HG03196 (cell line): Measurements from ENCODE around the gene TMEM134.

Source experiments
- ATAC-seq: cut with Tn5 transposase; IDR thresholded peaks from one replicate; pipeline ENCODE4 v1.9.1; 2021; ENCODE audit not compliant: unreplicated experiment

TMEM134 gene

DNA sequence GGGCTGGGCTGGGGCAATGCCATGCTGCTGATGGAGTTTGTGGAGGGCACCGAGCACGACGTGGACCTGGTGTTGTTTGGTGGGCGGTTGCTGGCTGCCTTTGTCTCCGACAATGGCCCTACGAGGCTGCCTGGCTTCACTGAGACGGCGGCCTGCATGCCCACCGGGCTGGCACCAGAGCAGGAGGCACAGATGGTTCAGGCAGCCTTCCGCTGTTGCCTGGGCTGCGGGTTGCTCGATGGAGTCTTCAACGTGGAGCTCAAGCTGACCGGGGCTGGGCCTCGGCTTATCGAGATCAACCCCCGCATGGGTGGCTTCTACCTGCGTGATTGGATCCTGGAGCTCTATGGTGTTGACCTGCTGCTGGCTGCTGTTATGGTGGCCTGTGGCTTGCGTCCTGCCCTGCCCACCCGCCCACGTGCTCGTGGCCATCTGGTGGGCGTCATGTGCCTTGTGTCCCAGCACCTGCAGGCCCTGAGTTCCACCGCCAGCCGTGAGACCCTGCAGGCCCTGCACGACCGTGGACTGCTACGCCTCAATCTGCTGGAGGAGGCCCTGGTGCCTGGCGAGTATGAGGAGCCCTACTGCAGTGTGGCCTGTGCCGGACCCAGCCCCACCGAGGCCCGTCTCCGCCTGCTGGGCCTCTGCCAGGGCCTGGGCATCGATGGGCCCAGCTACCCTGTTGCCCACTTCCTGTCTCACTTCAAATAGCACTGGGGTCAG lies 45.0 kb downstream of the TMEM134 start:
- no peak for ATAC-seq

DNA sequence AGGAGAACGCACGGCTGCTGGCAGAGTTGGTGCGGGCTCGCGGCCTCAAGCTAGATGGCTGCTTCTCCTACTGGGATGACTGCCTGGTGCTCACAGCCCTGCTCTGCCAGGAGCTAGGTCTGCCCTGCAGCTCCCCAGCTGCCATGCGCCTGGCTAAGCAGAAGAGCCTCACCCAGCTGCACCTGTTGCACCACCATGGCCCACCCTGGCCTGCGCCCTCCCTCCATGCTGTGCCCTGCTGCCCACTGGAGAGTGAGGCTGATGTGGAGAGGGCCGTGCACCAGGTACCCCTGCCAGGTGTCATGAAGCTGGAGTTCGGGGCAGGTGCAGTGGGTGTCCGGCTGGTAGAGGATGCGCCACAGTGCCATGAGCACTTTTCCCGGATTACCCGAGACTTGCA lies 45.6 kb downstream of the TMEM134 start:
- ATAC-seq: no peak

DNA sequence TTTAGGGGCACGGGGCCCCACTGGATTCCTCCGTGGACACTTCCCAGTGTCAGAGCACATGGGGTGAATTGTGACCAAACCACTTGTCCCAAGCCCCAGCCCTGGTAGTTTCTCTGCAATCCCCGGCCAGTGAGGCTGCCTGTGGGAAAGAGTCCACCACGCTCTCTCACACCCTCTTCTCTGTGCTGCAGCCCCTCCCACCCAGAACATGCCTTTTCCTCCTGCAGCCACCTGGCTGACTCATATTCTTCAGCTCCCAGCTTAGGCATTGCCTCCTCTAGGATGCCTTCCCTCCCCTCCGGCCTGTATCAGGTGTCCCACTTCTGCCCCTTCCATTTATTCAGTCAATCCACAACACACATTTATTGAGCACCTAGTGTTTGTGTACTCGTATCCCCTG lies 46.2 kb downstream of the TMEM134 start:
- no peak for ATAC-seq

DNA sequence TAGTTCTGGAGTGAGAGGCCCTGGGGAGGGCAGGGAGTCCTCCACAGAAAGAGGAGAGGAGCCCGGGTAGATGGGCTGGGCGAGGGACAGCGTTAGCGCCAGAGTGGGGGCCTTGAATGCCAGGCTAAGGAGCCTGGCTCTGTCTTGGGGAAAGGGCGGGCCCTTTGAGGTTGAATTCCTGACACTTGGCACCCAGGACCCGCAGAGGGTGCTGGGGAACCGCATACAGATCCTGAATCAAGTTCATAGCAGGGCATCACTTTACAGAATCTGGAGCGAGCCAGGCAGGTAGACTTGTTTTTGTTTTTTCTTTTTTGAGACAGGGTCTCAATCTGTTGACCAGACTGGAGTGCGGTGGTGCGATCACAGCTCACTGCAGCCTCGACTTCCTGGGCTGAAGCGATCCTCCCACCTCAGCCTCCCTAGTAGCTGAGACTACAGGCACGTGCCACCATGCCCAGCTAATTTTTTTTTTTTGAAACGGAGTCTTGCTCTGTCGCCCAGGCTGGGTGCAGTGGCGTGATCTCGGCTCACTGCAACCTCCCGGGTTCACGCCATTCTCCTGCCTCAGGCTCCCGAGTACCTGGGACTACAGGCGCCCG lies 47.5 kb downstream of the TMEM134 start:
- no peak for ATAC-seq

DNA sequence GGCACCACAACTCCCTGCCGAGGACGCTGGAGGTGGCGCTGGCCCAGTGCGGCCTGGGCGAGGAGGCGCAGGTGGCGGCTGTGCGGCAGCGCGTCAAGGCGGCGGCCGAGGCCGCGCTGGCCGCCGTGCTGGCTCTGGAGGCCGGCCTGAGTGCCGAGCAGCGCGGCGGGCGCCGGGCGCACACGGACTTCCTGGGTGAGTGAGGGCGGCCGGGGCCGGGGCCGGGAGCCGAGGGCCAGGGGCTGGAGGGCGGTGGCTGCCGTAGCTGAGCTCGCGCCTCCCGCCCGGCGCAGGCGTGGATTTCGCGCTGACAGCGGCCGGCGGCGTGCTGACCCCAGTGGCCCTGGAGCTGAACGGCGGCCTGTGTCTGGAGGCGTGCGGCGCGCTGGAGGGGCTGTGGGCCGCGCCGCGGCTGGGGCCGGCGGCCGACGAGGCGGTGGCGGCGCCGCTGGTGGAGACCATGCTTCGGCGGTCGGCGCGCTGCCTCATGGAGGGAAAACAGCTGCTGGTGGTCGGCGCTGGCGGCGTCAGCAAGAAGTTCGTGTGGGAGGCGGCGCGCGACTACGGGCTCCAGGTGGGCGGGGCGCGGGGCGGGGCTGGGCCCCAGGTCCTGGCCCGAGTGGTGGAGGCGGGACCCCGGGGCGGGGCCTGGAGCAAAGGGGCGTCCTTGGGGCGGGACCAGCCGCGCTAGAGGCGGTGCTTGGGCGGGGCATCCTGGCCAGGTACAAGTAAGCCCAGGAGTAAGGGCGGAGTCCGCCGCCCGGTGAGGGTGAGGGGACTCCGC lies 48.2 kb downstream of the TMEM134 start:
- ATAC-seq: peak; percentile 86

DNA sequence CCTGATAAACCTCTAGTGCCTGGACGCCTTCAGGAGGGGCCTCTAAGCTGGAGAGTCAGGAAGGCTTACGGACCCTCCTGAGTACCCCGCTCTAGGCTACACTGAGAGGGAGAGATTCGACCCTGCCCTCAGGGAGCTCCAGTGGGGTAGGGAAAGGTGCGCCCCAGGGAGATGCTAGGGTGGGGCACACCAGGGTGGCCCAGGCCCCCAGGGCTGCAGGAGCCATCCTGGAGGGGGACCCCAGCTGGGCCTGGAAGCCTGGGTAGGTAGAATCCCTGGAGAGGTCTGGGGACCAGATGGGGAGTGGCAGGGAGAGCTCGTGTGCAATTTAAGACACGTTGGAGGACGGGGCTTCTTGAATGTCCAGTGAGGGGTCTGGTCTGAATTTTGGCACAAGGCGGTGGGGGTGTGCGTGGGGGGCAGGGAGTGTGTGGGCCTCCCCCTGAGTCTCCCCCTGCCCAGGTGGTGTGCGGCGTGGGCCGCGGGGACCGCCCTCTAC lies 48.9 kb downstream of the TMEM134 start:
- ATAC-seq: no peak

DNA sequence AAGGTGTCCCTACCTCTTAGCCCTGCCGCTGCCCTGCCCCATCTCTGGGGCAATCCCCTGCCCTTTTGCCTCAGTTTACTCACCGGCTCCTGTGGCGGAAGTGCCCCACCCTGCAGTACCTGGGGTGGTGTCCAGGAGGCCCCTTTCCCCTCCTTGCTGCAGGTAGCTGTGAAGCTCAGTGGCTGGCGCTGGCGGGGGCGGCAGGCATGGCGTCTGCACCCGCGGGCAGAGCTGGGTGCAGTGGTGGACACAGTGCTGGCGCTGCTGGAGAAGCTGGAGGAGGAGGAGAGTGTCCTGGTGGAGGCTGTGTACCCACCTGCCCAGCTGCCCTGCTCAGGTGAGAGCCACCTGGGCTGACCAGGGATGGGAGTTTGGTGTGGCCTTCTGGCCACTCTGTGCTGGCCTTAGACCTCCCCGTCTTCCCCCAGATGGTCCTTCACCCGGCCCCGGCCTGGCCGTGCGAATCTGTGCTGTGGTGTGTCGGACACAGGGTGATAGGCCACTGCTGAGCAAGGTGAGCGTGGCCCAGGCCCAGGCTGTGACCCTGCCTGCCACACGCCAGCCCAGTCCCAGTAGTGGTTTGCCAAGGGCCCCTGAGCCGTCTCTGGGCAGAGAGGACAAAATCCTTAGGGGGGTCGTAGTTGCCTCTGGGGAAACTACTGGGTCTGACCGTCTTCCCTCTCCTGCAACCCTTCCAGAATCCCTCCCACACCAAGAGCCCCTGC lies 49.6 kb downstream of the TMEM134 start:
- ATAC-seq: no peak

DNA sequence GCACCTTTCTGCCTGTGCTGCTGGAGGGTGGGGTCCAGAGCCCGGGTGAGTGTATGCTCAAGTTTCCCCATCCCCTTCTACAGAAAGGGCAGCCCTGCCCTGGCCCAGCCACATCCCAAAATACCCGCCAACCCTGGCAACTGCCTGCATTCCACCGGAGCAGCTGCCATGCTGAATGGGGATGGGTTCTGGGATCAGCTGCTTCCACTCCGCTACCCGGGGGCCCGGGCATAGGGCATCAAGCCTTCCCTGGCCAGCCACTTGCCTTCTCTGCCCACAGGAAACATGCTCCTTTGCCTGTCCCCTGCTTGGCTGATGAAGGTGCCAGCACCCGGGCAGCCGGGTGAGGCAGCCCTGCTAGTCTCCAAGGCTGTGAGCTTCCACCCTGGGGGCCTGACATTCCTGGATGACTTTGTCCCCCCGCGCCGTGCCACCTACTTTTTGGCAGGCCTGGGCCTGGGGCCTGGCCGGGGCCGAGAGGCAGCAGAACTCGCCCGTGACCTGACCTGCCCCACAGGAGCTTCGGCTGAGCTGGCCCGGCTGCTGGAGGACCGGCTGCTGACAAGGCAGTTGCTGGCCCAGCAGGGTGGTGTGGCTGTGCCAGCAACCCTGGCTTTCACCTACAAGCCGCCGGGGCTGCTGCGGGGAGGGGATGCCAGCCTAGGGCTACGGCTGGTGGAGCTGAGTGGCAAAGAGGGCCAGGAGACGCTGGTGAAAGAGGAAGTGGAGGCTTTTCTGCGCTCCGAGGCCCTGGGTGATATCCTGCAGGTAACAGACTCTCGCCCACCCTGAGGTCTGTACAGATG lies 50.4 kb downstream of the TMEM134 start:
- no peak for ATAC-seq

DNA sequence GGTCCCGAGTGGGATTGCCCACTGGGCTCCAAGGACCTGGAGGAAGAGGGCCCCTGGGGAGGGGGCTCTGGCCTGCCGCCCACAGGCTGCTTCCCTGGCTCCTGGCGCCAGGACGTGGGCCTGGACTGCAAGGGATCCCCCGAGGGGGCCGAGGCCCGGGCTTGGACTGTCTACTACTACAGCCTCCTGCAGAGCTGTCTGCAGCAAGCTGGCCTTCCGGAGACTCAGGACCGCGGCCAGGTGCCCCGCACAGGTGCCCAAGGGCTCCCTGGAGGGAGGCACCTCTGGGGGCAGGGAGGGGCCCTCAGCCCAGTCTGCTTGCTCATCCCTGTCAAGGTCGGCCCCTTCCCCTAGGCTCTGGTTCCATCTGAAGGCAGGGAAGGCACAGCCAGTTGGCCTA lies 51.6 kb downstream of the TMEM134 start:
- ATAC-seq: no peak

DNA sequence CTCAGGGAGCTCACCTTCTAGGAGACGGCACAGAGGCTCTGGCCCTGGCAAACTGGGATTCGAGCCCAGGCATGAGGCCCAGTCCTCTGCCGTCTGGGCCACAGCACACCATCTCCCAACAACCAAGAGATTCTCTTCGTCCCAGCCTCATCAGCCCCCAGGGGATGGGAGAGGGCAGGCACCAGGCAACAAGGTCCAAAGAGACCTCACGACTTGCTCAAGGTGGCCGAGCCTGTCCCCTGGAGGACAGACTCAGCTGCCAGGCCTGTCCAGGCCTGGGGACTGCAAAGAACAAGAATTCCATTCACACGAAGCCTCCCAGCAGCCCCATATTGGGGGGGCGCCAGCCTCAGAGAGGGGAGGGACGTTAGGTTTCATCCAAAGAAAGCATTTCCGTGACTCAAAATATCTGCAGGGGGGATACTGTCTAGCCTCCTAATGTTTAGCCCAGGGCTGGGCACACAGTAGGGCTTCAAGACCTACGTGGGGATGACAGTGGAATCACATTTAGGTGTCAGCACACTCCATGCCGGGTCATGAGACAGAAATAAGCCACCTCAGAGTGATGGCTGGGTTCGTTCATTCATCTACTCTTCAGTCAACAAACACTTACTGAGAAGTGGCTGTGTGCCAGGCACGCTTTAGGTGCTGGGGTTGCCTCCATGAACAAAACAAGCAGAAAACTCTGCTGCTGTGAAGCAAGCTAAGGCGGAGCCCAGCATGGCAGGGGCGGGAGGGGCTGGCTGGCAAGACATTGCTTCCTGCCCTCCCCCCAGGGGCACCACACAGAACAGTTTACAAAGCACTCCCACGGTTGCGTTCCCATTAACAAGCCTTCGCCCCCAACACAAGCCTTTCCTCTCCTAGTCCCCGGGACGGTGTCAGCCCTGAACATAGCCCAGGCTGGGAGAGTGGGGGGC lies 52.4 kb downstream of the TMEM134 start:
- ATAC-seq: no peak

DNA sequence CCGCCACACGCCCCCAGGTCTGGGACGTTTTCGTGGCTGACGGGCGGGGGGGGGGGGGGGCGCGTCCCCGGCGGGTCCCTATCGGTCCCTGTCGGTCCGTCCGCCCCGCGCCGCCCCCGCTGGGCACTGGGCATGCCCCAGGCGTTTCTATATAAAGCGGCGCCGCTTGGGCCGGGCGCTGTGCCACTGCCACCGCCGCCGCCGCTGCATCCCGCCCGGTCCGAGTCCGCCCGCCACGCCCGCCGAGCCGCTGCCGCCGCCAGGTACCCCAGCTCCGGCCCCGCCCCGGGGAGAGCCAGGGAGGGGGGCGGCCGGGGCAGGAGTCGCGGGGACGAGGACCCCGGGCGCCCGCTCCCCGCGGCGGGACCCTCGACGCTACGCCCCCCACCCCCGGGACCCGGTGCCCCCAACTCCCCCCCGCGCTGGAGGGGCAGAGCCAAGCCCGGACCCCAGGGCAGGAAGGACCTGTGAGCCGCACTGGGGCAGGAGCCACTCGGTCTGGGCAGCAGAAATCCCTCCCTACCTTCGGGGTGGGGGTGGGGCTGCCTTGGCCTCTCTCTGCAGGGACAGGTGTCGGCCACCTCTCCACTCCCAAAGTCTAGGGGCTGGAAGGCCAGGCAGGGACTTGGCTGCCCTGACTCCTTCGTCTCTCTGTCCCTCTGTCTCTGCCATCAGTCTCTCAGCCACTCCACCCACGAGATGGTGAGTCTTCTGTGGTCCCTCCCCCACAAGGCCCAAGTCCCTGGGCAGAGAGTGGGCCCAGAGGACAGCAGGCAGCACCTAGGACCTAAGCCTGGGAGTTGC lies 53.3 kb downstream of the TMEM134 start, which contains the start of gene CARNS1:
Gene CARNS1, plus strand, starts transcription at position 178 of the 804 bp plus-strand sequence. Its CDS starts 522 bp downstream, at position 700.
- ATAC-seq: no peak

DNA sequence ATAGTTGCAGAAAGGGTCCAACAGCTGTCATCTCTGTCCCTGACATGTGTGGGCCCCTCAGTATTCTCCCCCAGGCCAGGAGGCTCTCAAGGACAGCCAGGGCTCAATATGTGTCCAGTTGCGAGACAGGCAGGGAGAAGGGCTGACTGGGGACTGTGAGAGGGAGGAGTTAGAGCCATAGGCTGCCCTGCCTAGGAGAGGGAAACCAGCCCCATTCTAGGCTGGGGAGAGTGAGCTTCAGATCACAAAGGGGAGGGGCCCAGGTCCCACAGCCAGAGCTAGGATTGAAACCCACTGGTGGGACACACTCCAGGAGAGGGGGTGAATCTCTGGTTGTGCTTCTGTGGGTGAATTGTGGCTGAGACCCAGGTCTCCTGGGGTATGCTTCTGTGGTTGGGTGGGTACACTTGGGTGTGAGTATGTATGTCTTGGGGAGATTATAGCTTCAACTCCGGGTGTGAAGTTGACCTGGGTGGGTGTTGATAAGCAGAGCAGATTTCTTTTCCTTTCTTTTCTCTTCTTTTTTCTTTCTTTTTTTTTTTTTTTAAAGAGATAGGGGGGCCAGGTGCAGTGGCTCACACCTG lies 55.7 kb downstream of the TMEM134 start:
- ATAC-seq: no peak

DNA sequence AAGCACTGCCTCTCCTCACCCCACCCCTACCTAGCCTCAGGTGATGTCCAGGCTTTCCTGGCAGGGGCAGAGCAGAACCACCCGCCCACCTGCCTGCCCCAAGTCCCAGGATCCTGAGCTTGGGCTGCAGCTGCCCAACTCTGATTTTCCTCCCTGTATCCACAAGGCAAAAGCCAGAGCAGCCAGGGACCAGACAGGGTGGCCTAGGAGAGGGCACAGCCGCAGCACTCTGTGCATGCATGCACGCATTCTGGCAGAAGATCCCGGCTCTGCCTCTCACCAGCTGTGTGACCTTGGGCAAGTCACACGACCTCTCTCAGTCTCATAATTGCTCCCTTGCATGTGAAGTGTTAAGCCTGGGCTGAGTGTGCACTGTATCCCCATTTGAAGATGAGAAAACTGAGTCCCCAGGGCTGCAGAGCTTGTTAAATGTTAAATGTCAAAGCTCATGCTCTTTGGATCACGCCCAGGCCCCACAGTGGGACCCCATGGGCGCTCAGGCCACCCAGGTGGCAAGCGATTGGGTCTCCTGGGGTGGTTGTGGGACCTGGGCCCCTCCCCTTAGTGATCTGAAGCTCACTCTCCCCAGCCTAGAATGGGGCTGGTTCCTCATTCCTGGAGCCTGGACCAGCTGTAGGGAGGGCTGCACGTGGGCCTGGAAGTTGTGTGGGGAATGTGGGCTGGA lies 56.4 kb downstream of the TMEM134 start:
- ATAC-seq: no peak

DNA sequence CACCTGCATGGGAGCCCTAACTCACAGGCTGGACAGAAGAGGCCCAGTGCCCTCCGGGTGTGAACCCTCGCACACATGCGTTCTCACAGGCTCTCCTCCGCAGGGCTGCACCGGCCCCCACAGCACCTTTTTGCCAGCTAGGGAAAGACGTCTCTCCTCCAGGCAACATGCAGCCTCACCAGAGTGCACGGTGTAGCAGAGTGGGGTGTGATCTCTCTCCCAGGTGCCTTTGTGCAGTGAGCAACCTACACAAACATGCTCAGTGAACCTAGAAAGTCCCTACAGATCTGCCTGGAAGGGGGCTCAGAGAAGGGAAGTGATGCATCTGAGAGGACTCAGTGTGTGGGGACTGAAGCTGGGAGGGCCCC lies 57.3 kb downstream of the TMEM134 start:
- ATAC-seq: no peak
